Measurements from ENCODE around the gene MEGF11.

DNA sequence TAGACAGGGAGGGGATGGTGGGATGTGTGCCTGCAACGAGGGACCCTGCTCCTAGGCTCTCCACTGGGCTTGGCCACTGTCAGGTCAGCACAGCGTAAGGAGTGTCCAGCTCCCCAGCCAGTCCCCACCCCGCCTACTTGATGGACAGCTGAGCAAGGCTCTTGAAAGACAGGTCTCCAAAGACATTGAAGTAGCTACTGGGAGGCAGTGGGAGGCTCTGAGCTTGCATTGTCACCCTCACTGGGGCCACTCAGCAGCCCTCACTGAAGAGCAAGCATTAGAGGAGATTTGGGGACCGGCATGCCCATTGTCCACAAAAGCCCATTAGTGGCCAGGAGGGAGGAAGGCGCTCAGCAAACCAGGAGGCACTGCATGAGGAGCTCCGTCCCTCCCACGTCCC is 146.5 kb downstream of the MEGF11 start:
- TF ChIP-seq, protein P1, sequence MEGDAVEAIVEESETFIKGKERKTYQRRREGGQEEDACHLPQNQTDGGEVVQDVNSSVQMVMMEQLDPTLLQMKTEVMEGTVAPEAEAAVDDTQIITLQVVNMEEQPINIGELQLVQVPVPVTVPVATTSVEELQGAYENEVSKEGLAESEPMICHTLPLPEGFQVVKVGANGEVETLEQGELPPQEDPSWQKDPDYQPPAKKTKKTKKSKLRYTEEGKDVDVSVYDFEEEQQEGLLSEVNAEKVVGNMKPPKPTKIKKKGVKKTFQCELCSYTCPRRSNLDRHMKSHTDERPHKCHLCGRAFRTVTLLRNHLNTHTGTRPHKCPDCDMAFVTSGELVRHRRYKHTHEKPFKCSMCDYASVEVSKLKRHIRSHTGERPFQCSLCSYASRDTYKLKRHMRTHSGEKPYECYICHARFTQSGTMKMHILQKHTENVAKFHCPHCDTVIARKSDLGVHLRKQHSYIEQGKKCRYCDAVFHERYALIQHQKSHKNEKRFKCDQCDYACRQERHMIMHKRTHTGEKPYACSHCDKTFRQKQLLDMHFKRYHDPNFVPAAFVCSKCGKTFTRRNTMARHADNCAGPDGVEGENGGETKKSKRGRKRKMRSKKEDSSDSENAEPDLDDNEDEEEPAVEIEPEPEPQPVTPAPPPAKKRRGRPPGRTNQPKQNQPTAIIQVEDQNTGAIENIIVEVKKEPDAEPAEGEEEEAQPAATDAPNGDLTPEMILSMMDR (IDR thresholded peaks at IDR 0.05) = no peak
- TF ChIP-seq POLR2A (IDR thresholded peaks at IDR 0.05) = no peak
